ENCODE data around the gene HELZ. TPM values are rescaled to one million over a fixed set of nuclear protein-coding genes. Genes with fewer than 3 reads are reported as not detected.

HELZ gene
- polyA plus RNA-seq, 10 donors, result 15.4 to 28.5 (median 21.4) TPM

- DNase-seq, result no peak
These were observed 165.5 kb downstream of the HELZ start for GRCh38 chr17:67079491-67079890.

DNA sequence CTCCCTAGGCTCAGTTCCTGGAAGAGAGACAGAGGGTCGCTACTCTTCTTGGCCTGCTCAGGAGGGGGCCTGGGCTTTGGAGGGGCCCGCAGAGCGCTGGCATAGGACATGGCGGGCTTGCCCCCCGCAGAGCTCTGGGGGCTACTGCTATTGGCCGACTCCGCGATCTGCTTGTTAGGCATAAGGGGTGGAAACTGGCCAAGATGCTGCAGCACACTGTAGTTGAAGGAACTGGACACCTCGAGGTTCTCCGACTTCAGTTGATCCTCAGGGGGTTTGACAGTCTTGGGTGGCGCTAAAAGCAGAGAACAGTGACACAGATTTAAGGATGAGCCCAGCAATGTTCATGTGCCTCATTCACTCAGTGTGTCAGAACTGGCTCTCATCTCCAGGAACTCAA is 166.7 kb downstream of the HELZ start:
- no peak for DNase-seq

DNA sequence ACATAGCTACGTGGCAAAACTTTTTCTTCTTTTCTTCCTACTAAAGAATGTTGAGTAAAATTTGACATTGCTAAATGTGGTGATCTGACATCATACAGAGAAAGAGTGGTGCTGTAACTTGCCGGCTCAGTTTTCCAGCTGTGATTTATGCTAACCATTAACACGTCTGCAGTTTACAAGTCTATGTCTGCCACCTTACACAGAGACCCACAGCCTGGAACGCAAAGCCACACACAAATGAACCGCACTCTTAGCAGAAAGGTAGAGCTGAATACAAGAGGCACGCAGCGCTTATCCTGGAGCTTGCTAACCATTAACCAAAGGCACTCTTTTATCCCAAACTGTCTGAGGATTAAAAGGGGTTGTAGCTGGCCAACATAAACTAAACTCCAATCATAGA is 168.7 kb downstream of the HELZ start:
- no peak for DNase-seq

DNA sequence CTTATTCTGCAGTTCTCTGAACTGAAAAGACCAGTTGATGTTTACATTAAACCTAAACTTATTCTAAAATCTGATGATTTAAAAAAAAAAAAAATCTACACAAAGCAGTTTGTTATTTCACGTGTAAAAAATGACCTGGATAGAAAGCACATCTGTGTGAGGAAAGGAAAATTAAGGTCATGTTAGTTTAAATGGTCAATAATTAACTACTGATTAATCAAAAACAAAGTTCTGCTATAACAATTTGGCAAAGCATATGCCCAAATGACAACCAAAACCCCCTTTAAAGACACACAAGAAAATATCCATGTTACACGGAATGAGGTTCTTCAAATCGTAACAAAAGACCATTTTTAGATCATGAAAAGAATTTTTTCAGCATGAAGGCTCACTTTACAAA is 170.2 kb downstream of the HELZ start:
- no peak for DNase-seq

DNA sequence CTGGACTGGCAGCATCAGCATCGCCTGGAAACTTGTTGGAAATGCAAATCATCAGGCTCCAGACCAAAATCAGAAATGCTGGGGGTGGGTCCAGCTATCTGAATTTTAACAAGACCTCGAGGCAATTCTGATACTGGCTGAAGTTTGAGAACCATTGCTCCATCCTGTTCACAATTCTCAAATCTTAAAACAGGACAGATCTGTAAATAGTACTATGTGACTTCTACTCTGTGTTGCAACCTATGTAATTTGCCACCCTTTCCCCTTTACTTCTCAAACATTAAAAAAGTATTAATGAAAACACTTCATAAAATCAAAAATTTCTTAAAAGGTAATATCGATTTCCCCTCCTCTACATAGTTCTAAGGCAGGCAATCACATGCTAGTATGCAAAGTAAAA is 172.1 kb downstream of the HELZ start:
- DNase-seq, result no peak

- DNase-seq, result no peak
These were observed 173.4 kb downstream of the HELZ start for GRCh38 chr17:67071595-67071994.

- DNase-seq, result no peak
These were observed 175.3 kb downstream of the HELZ start for GRCh38 chr17:67069603-67070136.

- DNase-seq, result no peak
These were observed 176.0 kb downstream of the HELZ start for GRCh38 chr17:67068999-67069398.

- no peak for DNase-seq
These were observed 177.2 kb downstream of the HELZ start for GRCh38 chr17:67067571-67068482.

GRCh38 chr17:67066717-67067116 is 178.3 kb downstream of the HELZ start:
- no peak for DNase-seq

DNA sequence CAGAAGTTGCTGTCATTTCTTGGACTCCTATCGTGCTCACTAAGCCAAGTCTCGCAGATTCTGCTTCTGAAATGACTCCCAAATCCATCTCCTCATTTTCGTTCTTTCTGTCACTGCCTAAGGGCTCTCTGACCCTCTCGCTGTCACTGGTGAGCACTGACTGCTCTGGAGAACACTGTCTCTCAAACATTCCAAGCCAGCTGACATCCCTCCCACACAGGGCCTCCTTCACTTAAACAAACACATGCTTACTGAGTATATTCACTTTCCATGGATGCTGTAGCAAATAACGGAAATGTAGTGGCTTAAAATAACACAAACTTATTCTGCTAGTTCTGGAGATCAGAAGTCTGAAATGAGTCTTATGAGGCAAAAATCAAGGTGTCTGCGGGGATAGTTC is 181.9 kb downstream of the HELZ start:
- no peak for DNase-seq

DNA sequence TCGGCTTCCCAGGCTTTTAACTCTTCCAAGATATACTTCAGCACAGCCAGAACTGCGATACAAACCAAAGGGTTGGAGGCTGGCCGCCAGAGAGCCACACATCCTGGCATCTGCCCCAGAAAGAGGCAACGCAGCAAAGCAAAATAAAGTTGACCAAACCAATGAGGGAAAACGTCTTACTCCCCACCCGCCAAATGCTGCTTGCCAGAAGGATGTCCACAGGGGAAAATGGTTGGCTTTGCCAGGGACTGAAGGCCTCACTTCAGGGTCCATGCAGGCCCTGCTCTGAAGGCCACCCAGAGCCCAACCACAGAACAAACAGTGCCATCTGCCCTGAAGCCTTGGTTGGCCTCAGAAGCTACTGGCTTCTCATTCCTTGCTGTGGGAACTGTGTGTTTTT is 185.6 kb downstream of the HELZ start:
- no peak for DNase-seq

- DNase-seq, result no peak
These were observed 187.0 kb downstream of the HELZ start for GRCh38 chr17:67058036-67058435.

DNA sequence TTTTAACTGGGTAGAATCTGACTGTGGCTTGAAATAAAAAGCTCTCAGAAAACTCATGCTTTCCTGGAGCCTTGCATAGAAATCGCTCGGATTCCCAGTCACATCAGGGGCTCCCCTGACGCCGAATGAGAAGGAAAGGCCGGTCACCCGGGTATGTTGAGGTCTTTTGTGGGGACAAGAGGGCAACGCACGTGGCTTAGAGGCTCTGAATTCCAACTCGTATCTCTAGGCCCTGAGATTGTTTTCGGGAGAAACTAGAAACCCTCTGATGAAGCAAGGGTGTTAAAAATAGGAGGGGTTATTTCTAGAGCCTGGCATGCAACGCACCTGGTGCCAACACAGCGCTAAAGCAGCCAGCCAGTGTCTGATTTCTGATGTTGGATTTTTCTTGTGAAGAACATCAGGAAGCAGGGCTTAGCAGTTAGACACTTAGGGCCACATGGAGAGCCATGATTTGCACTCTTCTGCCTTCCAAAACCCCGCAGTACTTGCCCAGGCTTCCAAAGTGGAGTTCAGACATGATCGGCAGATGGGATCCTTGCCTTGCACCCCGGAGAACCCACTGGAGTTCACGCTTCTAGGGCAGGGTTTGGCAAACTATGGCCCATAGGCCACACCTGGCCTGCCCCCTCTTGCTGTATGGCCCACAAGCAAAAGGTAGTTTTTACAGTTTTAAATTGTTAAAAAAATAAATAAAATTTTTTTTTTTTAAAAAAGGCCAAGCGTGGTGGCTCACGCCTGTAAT is 188.1 kb downstream of the HELZ start:
- DNase-seq, result peak in 1 of 3 donors; percentile 34

GRCh38 chr17:67055811-67056745 is 188.9 kb downstream of the HELZ start:
- no peak for DNase-seq

GRCh38 chr17:67055041-67055443 is 190.0 kb downstream of the HELZ start:
- DNase-seq, result no peak

GRCh38 chr17:67054608-67055007 is 190.4 kb downstream of the HELZ start:
- DNase-seq, result no peak

DNA sequence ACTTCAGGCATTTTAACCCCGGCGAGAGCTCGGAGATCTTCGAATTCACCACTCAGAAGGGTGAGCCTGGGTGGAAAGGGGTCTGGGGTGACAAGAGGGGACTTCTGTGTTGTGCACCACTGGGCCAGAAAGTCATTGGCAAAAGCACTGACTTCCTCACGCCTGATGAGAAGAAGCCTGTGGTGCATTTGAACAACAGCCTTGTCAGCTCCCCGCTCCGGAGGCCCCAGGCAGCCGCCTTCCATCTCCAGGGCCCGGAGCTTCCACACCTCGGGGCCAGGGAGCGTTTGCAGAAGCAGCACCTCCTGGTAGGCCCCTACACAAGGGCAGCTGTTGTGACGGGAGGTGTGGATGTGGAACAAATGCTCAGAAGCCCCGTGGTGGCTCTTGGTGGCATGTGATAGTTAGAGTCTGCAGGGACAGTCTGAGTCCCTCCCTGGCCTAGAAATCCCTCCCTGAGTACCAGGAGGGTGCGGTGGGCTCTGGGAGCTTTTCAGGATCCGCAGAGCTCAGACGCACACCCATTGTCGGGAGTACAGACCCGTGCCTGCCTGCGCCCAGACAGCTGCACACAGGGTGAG is 190.9 kb downstream of the HELZ start:
- DNase-seq, result no peak

DNA sequence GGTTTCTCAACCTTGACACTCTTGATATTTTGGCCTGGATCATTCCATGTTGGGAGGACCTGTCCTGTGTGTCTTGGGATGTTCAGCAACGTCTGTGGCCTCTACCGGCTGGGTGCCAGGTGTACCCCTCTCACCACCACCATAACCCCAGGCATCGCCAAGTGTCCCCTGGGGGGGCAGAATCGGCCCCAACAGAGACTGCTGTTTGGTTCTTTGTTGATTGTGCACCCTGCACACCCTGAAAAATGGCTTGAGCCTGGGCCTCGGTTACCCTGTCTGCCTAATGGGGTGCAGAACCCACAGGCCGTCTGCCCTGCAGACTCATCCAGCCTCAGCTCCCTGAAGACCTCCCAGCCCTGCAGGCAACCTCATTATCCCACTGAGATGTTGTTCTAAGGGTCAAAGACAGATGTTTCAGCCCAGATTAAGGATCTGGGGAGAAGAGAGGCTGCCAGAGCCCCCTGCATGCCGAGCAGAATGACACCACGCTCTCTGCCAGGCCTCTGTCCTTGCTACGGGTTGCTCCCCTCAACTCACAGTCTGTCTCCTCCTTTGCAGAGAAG is 191.5 kb downstream of the HELZ start:
- DNase-seq, result no peak

DNA sequence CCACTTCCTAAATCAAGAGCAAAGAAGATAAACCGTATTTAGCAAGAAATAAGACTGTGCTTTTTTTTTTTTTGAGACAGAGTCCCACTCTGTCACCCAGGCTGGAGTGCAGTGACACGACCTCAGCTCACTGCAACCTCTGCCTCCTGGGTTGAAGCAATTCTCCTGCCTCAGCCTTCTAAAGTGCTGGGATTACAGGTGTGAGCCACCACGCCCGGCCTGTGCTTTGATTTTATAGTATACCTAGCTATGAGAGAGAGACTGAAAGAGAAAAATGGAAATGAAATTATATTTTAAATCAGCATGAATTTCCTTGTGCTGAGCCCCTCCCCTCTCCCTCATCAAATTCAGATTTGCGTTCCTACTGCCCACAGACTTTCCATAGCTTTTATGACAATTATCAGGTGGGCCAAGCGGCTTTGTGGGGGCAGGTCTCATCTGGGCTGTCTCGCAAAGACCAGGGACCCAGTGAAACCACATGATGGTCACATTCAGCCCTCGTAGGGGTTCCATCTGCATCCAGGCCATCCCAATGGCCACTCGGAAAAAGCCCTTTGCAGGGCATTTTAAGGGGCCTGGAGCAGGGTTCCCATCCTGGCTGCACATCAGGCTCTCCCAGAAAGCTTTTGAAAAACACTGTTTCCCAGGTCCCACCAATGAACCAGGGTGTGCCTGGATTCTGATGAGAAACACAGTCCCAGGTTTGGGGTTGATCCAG is 192.1 kb downstream of the HELZ start:
- no peak for DNase-seq
